OCI-LY3 (cell line): ENCODE measurements around the gene NRXN3.

Source experiments
- H2AFZ ChIP-seq: fragments of 200-600, 300-600 bp; shearing (Covaris generic); 2 replicates; pipeline ENCODE4 v1.6.0; 2014; ENCODE audit warnings: antibody characterized with exemption, low read depth, low read length
- H3K27ac ChIP-seq: fragments of 200-600, 300-600 bp; sonication (generic); 2 replicates; pipeline ENCODE4 v1.5.1; 2014; ENCODE audit warnings: mild to moderate bottlenecking, low read length, moderate library complexity, mixed read lengths
- H3K27me3 ChIP-seq: fragments of 200-600, 300-600 bp; sonication (generic); 2 replicates; pipeline ENCODE4 v1.6.1; 2014; ENCODE audit warnings: low read depth, low read length, mixed read lengths
- H3K36me3 ChIP-seq: fragments of 200-600, 300-600 bp; sonication (generic); replicated peaks from 2 replicates; pipeline ENCODE3; 2014; ENCODE audit warnings: low read depth, low read length, mixed read lengths
- H3K4me1 ChIP-seq: fragments of 300-600, 200-600 bp; sonication (generic); 2 replicates; pipeline ENCODE4 v1.6.1; 2014; ENCODE audit warnings: low read length, mixed read lengths
- H3K4me2 ChIP-seq: fragments of 200-600, 300-600 bp; sonication (generic); 2 replicates; pipeline ENCODE4 v1.6.1; 2014; ENCODE audit warnings: low read length, mixed read lengths
- H3K4me3 ChIP-seq: fragments of 300-600, 200-600 bp; sonication (generic); 2 replicates; pipeline ENCODE4 v1.5.1; 2014; ENCODE audit warnings: antibody characterized with exemption, mild to moderate bottlenecking, low read length, moderate library complexity
- H3K79me2 ChIP-seq: fragments of 300-600, 200-600 bp; shearing (Covaris generic); 2 replicates; pipeline ENCODE4 v1.6.1; 2014; ENCODE audit warnings: mild to moderate bottlenecking, low read length, mixed read lengths
- H3K9ac ChIP-seq: fragments of 300-600, 200-600 bp; shearing (Covaris generic); 2 replicates; pipeline ENCODE4 v1.6.0; 2014; ENCODE audit warnings: mild to moderate bottlenecking, low read length, moderate library complexity
- H3K9me3 ChIP-seq: fragments of 200-600, 300-600 bp; shearing (Covaris generic); 2 replicates; pipeline ENCODE4 v1.6.1; 2014; ENCODE audit warnings: low read length, mixed read lengths; ENCODE audit not compliant: insufficient read depth
- H4K20me1 ChIP-seq: fragments of 200-600, 300-600 bp; sonication (generic); 2 replicates; pipeline ENCODE4 v1.6.1; 2016; ENCODE audit warnings: low read length, mixed read lengths; ENCODE audit not compliant: insufficient read depth
- CTCF ChIP-seq: fragments of 200-600, 300-600 bp; sonication (generic); IDR thresholded peaks from 2 replicates; pipeline ENCODE4 v1.5.1; 2014; ENCODE audit warnings: antibody characterized with exemption, low read length, low read depth
- EZH2phosphoT487 ChIP-seq: fragments of 200-600 bp; shearing (Covaris generic); IDR thresholded peaks from 2 replicates; pipeline ENCODE4 v1.6.1; 2018; ENCODE audit warnings: antibody characterized with exemption, mixed run types, low read depth

NRXN3 gene

GRCh38 chr14:79419571-79420327 lies 1249.6 kb downstream of the NRXN3 start:
- Histone ChIP-seq H3K4me2 (no peak overlapping the region), H3K79me2 (no peaks in the 10 kb centered on the region), H3K9me3 (no peaks in the 10 kb centered on the region), H3K36me3 (no peaks in the 10 kb centered on the region), H3K4me3 (no peak overlapping the region), H3K27me3 (no peaks in the 10 kb centered on the region), H3K27ac (no peak overlapping the region), H3K9ac (no peak overlapping the region), H3K4me1 (peaks cover 6% of the 10 kb centered on the region; the same call in 1 of the 2 replicates), H4K20me1 (no peaks in the 10 kb centered on the region), H2AFZ (no peak overlapping the region)
- TF ChIP-seq CTCF = no peak
- TF ChIP-seq EZH2phosphoT487 = no peak

- no peaks in the 10 kb centered on the region for H3K36me3 ChIP-seq
- no peak overlapping the region for H2AFZ ChIP-seq
- H3K4me3 ChIP-seq = no peak overlapping the region
- H3K27ac ChIP-seq = no peak overlapping the region
- peaks cover 6% of the 10 kb centered on the region; the same call in 1 of the 2 replicates for H3K4me1 ChIP-seq
- no peaks in the 10 kb centered on the region for H3K27me3 ChIP-seq
- no peak overlapping the region for H3K4me2 ChIP-seq
- no peaks in the 10 kb centered on the region for H4K20me1 ChIP-seq
- H3K9me3 ChIP-seq = no peaks in the 10 kb centered on the region
- TF ChIP-seq CTCF (no peak), EZH2phosphoT487 (no peak)
- no peaks in the 10 kb centered on the region for H3K79me2 ChIP-seq
- H3K9ac ChIP-seq = no peak overlapping the region
Measured at GRCh38 chr14:79420725-79421124, 1250.6 kb downstream of the NRXN3 start.

- H4K20me1 ChIP-seq = no peaks in the 10 kb centered on the region
- no peaks in the 10 kb centered on the region for H3K79me2 ChIP-seq
- H2AFZ ChIP-seq = no peak overlapping the region
- H3K9me3 ChIP-seq = no peaks in the 10 kb centered on the region
- H3K9ac ChIP-seq = no peak overlapping the region
- H3K36me3 ChIP-seq = no peaks in the 10 kb centered on the region
- no peaks in the 10 kb centered on the region for H3K27me3 ChIP-seq
- H3K4me2 ChIP-seq = no peak overlapping the region
- no peak overlapping the region for H3K27ac ChIP-seq
- TF ChIP-seq CTCF (no peak), EZH2phosphoT487 (no peak)
- no peak overlapping the region for H3K4me3 ChIP-seq
- H3K4me1 ChIP-seq = peaks cover 6% of the 10 kb centered on the region; the same call in 1 of the 2 replicates
Measured at GRCh38 chr14:79421811-79422210, 1251.6 kb downstream of the NRXN3 start.

GRCh38 chr14:79424462-79424861 lies 1254.3 kb downstream of the NRXN3 start:
- peaks cover 6% of the 10 kb centered on the region; the same call in 1 of the 2 replicates for H3K4me1 ChIP-seq
- no peak overlapping the region for H3K9ac ChIP-seq
- H3K4me2 ChIP-seq = no peak overlapping the region
- H3K27me3 ChIP-seq = no peaks in the 10 kb centered on the region
- no peaks in the 10 kb centered on the region for H3K36me3 ChIP-seq
- no peaks in the 10 kb centered on the region for H4K20me1 ChIP-seq
- no peak overlapping the region for H2AFZ ChIP-seq
- no peak for TF ChIP-seq CTCF
- TF ChIP-seq EZH2phosphoT487 = no peak
- H3K79me2 ChIP-seq = no peaks in the 10 kb centered on the region
- no peak overlapping the region for H3K4me3 ChIP-seq
- no peaks in the 10 kb centered on the region for H3K9me3 ChIP-seq
- no peak overlapping the region for H3K27ac ChIP-seq
